ENCODE results near the gene ARRB1.

The ARRB1 gene

DNA sequence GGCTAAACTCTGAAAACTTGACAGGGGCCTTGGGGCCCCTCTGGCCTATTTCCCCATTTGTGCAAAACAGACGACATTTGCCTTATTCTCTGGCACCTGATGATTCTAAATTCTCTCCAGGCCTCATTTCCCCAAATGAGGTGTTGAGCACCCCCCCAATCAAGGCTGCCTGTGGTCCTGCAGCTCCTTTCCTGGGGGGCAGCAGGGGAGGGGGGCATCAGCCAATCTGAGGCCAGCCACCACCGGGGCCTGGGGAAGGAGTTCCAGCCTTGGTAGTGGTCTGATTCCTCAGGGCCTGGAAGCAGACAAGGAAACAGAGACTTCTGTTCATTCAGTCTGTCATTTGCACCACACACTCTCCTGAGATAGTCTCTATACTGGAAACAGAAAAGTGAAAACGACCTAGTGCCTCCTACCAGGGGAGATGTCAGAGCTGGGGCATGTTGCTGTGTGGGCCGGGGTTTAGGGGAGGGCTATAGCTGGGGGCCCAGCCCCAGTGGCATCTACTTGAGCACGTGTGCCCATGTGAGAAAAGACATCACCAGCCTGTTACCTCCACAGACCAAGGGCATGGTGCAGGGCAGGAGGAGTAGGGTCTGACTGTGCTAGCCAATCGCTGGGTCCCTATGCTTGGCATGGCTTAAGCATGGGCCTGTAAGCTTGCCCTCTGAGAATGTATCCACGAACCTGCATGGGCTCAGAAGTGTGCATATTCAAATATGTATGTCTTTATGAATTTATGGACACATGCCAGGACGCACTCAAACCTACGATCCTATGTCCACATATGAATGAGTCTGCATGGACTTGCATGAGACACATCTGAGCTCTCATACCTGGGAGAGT lies 112.6 kb downstream of the ARRB1 start:
- no peak overlapping the region for H3K4me3 ChIP-seq (ENCODE audit: low read depth, low read length)

DNA sequence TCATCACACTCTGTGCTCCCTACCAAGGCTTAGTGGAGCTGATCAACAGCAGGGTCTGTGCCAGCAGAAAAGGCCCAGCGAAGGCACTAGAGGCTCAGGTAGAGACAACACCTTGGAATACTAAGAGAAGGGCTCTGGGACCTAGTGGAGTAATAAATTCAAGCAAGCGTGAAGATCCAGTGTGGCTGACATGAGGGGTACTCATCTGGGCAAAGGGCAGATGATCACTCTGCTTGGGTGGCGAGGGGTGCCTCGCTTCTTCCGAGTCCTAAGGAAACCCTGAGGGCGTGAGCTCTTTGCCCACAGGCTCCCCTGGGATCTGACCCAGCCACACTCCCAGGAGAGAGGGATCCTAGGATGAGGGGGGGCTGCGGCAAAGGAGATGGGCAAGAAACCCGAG lies 114.4 kb downstream of the ARRB1 start:
- no peak overlapping the region for H3K4me3 ChIP-seq (ENCODE audit: low read depth, low read length)

DNA sequence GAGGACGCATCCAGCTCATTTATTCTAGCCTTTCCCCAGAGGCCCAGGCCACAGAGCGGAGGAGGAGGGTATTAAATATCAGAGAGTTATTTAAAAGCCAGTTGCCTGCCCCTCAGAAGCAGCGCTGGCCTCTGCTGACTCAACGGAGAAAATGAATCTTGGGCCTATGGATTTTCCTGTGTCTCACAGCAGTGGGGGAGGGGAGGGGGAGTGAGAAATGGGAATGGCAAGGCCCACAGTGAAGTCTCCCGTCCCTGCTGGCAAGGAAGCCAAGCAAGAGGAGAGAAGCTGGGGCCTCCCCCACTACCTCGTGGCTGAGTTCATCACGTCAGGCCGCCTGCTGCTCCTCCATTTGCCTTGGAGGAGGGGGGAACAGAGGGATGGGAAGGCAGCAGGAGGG lies 115.4 kb downstream of the ARRB1 start:
- H3K4me3 ChIP-seq (ENCODE audit: low read depth, low read length) = no peak overlapping the region

DNA sequence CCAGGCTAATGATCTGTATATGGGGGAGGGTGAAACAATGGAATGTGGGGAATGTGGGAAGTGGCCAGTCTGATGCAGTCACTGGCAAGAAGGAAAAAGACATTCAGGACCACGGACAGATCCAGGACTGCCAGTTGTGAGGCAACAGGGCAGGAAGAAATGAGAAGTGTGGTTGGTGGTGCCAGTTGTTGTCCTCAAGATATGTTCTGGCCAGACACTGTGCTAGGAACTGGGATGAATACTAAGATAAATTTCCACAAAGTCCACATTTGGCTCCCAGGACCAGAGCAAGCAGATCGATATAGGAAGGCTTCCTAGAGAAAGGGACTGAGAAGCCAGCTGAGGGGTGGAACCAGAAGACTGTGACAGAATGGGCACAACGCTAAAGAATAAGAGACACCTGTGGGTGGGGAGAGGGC lies 117.7 kb downstream of the ARRB1 start:
- H3K4me3 ChIP-seq (ENCODE audit: low read depth, low read length) = no peak overlapping the region

DNA sequence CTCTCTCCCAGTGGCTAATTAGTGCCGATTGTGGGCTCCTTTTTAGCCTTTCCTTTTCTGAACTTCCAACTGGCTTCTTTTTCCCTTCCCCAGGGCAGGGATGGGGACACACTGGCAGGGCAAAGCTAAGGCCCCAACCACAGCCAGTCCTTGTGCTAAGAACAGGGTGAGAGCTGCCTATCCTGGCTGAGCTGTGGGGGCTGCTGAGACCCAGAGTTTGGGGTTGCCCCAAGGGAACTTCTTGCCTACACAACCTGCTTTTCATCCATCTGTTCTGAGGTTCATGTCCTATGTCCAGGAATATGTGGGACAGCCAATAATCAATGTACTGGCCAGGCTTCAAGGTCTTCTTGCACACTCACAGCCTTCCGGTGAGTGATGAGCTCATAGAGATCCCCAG lies 120.8 kb downstream of the ARRB1 start:
- H3K4me3 ChIP-seq (ENCODE audit: low read depth, low read length) = no peak overlapping the region

DNA sequence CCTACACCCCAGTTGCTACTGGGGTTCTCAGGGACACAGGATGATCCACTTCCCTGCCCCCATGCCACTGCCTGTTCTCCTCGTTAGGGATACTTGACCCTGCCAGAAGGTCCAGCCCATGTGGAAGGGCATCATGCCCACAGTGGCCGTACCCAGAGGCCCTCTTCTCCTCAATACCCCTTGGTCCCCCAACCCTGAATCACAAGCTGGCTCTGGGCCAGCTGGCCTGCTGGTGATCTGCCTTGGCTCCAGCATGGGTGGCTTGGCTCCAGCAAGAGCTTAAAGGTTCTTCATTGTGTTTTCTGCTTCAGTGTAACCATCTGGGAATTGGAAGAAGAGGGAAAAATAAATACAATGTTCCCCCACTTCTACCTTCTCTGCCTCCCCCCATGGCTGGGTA lies 122.0 kb downstream of the ARRB1 start:
- no peak overlapping the region for H3K4me3 ChIP-seq (ENCODE audit: low read depth, low read length)

DNA sequence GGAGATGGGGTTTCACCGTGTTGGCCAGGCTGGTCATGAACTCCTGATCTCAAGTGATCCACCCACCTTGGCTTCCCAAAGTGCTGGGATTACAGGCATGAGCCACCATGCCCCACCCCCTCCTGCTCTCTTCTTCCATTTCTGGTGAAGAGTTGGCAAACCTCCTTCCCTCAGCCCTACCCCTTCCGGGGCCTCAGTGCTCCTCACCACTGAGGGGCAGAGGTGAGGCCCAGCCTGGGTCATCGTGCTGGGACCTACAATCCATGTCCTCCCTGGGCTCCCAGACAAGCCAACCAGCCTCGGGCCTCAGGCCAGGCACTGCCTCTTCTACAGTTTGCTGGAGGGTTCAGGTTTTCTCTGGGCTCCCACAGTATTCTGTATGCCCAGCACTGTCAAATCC lies 125.7 kb downstream of the ARRB1 start:
- H3K4me3 ChIP-seq (ENCODE audit: low read depth, low read length) = no peak overlapping the region

DNA sequence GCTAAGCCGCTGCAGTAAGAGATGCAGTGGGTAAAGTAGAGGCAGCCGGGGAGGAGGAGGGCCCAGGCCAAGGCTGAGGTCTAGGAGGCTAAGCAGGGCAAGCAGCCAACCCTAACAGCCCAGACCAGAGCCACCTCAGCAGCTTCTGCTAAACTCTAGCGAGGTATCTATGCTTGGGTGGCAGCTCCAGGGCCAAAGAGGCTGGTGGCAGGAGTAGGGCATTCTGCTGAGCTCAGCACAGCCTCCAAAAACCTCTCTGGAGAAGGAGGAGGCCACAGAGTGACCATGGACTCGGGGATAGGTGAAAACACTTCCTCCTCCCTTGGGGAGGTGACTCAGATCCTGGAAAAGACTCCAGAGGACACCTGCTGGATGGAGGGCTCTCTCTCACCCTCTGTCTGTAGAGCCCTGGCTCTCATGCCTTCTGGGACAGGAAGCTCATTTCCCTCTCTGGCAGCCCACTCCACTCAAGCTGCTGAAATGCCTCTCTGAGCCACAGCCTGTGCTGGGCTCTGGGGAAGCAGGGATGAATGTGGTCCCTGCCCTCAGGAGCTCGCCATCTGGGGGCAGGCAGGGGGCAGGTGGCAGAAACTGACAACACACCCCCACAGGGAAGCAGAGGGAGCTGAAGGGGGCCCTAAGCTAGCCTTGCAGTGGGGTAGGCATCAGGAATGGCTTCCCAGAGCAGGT lies 127.4 kb downstream of the ARRB1 start:
- H3K4me3 ChIP-seq (ENCODE audit: low read depth, low read length) = no peak overlapping the region

DNA sequence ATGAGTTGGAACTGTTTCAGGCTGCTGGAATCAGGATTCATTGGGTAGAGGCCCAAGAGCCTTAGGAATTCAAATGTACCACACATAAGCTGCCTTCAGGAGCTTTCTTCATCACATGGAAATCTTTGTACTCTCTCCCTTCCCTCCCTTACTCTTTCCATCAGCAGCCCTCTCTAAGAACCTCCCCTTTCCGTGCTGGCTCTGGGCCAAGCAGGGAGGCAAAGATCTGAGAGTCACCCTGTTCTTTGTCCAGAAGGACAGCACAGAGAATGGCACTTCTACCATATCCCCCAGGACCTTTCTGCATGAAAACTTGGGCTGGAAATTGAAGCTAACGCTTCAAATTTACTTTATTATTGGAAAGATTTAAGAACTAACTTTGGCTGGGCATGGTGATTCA lies 131.6 kb downstream of the ARRB1 start:
- H3K4me3 ChIP-seq (ENCODE audit: low read depth, low read length) = no peak overlapping the region

DNA sequence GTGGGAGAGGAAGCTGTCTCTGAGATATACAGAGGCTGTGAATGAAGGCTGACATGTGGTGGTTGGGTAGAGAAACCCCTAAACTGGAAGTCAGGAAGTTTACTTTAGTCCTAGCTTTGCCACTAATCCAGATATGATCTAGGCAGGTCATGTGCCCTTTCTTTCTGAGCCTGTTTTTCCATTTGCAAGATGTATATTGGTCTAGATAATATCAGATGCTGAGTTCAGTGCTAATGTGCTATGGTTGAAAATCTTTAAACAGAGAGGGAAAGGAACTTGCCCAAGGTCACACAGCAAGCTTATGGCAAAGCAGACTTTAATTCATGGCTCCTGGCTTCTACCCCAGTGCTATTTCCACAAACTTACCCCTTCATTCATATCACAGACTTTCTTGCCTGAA lies 136.6 kb downstream of the ARRB1 start:
- no peak overlapping the region for H3K4me3 ChIP-seq (ENCODE audit: low read depth, low read length)

DNA sequence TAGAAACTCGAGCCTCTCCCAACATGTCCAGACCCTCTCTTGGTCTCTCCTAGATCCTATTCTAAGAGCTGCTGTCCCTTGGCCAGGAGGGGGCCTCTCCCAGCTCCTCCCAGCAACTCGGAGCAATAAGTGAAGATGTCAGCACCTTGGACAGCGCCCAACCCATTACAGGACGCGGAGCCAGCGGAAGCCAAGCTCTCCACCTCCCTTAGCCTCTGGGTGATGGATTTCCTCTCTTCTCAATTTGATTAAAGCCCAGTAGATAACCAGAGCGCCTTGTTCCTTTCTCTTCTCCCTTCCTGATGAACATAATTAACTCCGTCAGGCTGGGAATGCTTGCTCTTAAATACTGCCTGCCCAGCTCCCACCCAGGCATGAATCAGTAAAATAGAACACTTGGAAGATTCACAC lies 137.0 kb downstream of the ARRB1 start:
- H3K4me3 ChIP-seq (ENCODE audit: low read depth, low read length) = no peak overlapping the region

All from iPS-11a (cell line).